Upper lobe of right lung (tissue), 1 donor: ENCODE measurements around the gene GCHFR. TPM values are rescaled to one million over a fixed set of nuclear protein-coding genes. Genes with fewer than 3 reads are reported as not detected.
A peak's percentile ranks its signal among the peaks of the same experiment; 100 is the strongest.

Experiments
- ATAC-seq: fragments of 200-7000 bp; cut with Tn5 transposase; one replicate; pipeline ENCODE4 v1.9.1; 2020; ENCODE audit warnings: mild to moderate bottlenecking, moderate library complexity
- DNase-seq: peaks from one replicate; pipeline ENCODE4 v3.0.0-alpha.2; 2020
- H3K27ac ChIP-seq: fragments of 200-600 bp; one replicate; pipeline ENCODE4 v1.8.0; 2022
- H3K27me3 ChIP-seq: fragments of 200-600 bp; one replicate; pipeline ENCODE4 v1.8.0; 2022; ENCODE audit warnings: mild to moderate bottlenecking
- H3K36me3 ChIP-seq: fragments of 200-600 bp; one replicate; pipeline ENCODE4 v1.8.0; 2022
- H3K4me1 ChIP-seq: fragments of 200-600 bp; one replicate; pipeline ENCODE4 v1.8.0; 2022
- H3K4me3 ChIP-seq: fragments of 200-600 bp; one replicate; pipeline ENCODE4 v1.8.0; 2022; ENCODE audit warnings: mild to moderate bottlenecking
- H3K9me3 ChIP-seq: fragments of 200-600 bp; one replicate; pipeline ENCODE4 v1.8.0; 2022
- CTCF ChIP-seq: fragments of 200-600 bp; IDR thresholded peaks from one replicate; pipeline ENCODE4 v1.8.0; 2022; ENCODE audit warnings: antibody characterized with exemption
- intact Hi-C: fragments of 100-400 bp; cut with DNase I; formaldehyde crosslinking; loops from one replicate; pipeline ENCODE4 v1.11.0; 2022
- total RNA-seq: library from RNA; stranded (reverse); fragmentation: NEBNext Ultra II Directional; extraction: Animal tissue kit (Norgen Biotek cat#: 25700); gene quantifications from one replicate; pipeline ENCODE4 v1.2.1, GENCODE V29; 2021
- donor health status: DM: no; HTN: yes; CAD: no; lungs with severe emphysema.

GCHFR gene
- total RNA-seq, 1 donor from 2014 or later: 55.2 TPM

- ATAC-seq: peak; percentile 98
- intact Hi-C loops: no loop called here
- peak within 1 kb of the TSS; percentile 69 for H3K4me3 ChIP-seq
Observed at GRCh38 chr15:40807028-40807887, 43.4 kb downstream of the GCHFR start, which contains the start of the genes DNAJC17 and ZFYVE19. DNAJC17 (minus strand) TSS chr15:40807473; CDS start chr15:40807446, 27 bp downstream. ZFYVE19 (plus strand) TSS chr15:40807089; CDS start chr15:40807590, 501 bp downstream.

GRCh38 chr15:40807888-40808461, 44.1 kb downstream of the GCHFR start:
- intact Hi-C loops: no loop called here
- no peak for TF ChIP-seq CTCF
- Histone ChIP-seq H3K4me1 (peaks cover 22% of the 10 kb centered on the region), H3K9me3 (no peaks in the 10 kb centered on the region), H3K27ac (peak overlapping the region; percentile 91), H3K36me3 (peaks cover 16% of the 10 kb centered on the region), H3K4me3 (peak overlapping the region; percentile 69), H3K27me3 (no peaks in the 10 kb centered on the region)
- ATAC-seq (no peak), DNase-seq (no peak)

More at GRCh38 chr15:40807028-40807887, 43.4 kb downstream of the GCHFR start, which contains the start of the genes DNAJC17 and ZFYVE19:
- H3K9me3 ChIP-seq: no peaks in the 10 kb centered on the region
- peaks cover 22% of the 10 kb centered on the region for H3K4me1 ChIP-seq
- H3K27me3 ChIP-seq: no peaks in the 10 kb centered on the region
- peaks cover 16% of the 10 kb centered on the region for H3K36me3 ChIP-seq
- peak within 1 kb of the TSS; percentile 91 for H3K27ac ChIP-seq
- DNase-seq: peak; percentile 97
- no peak for TF ChIP-seq CTCF

DNA sequence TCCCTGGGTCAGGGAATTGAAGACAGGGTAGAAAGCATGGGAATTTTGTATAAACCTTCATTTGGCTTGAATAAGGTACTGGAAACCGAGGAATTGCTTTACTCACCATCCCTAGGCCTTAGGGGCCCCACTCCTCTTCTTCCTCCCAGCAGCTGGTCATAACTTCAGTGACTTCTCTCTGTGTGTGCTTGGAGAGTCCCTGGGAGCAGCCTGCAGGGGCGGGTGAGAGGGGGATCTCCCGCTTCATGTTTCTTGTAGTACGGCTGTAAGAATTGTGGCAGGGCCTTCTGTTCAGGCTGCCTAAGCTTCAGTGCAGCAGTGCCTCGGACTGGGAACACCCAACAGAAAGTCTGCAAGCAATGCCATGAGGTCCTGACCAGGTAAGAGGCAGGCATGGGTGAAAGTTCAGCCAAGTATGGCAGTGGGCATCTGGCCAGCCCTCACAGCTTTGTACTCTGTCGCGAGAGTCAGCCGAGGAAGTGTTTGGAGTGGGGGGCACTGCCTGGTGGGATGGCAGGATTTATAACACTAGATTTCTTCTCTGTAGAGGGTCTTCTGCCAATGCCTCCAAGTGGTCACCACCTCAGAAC, 45.1 kb downstream of the GCHFR start:
- no peaks in the 10 kb centered on the region for H3K9me3 ChIP-seq
- DNase-seq (no peak), ATAC-seq (no peak)
- no peak for TF ChIP-seq CTCF
- H3K4me1 ChIP-seq: peaks cover 22% of the 10 kb centered on the region
- peak overlapping the region; percentile 69 for H3K4me3 ChIP-seq
- no peaks in the 10 kb centered on the region for H3K27me3 ChIP-seq
- H3K27ac ChIP-seq: no peak overlapping the region
- H3K36me3 ChIP-seq: peaks cover 23% of the 10 kb centered on the region
- intact Hi-C loops: no loop called here

GRCh38 chr15:40812721-40813425, 49.0 kb downstream of the GCHFR start:
- intact Hi-C loops: no loop called here
- no peaks in the 10 kb centered on the region for H3K27me3 ChIP-seq
- H3K4me1 ChIP-seq: peaks cover 8% of the 10 kb centered on the region
- H3K4me3 ChIP-seq: no peak overlapping the region
- TF ChIP-seq CTCF: no peak
- no peaks in the 10 kb centered on the region for H3K9me3 ChIP-seq
- DNase-seq (no peak), ATAC-seq (no peak)
- no peak overlapping the region for H3K27ac ChIP-seq
- H3K36me3 ChIP-seq: peaks cover 35% of the 10 kb centered on the region

GRCh38 chr15:40815042-40815698, 51.3 kb downstream of the GCHFR start:
- Histone ChIP-seq H3K4me1 (no peaks in the 10 kb centered on the region), H3K27me3 (no peaks in the 10 kb centered on the region), H3K9me3 (no peaks in the 10 kb centered on the region), H3K36me3 (peaks cover 35% of the 10 kb centered on the region), H3K27ac (no peak overlapping the region), H3K4me3 (no peak overlapping the region)
- no peak for TF ChIP-seq CTCF
- ATAC-seq: no peak
- intact Hi-C loops: no loop called here
- DNase-seq: no peak
